Ascending aorta (tissue), 2 donors: ENCODE results near the gene CTSZ. TPM values are rescaled to one million over a fixed set of nuclear protein-coding genes. Genes with fewer than 3 reads are reported as not detected.

Experiments used
- DNase-seq, 2 donors: peaks; one replicate each; pipeline ENCODE4 v3.0.0-alpha.2; 2019; ENCODE audit warnings: low spot score in 2 of 2
- H3K27ac ChIP-seq, 2 donors: fragments of 200-600 bp; sonication (generic); one replicate each; pipeline ENCODE4 v1.5.1; 2016 to 2017; ENCODE audit warnings: mild to moderate bottlenecking in 1 of 2
- H3K27me3 ChIP-seq: fragments of 200-600 bp; sonication (generic); one replicate; pipeline ENCODE4 v1.5.1; 2017
- H3K36me3 ChIP-seq, 2 donors: fragments of 200-600 bp; sonication (generic); one replicate each; pipeline ENCODE4 v1.5.1; 2016
- H3K4me1 ChIP-seq, 2 donors: fragments of 200-600 bp; sonication (generic); one replicate each; pipeline ENCODE4 v1.5.1; 2016 to 2017; ENCODE audit warnings: mild to moderate bottlenecking in 1 of 2
- H3K4me3 ChIP-seq, 2 donors: fragments of 200-600 bp; sonication (generic); one replicate each; pipeline ENCODE4 v1.5.1; 2016 to 2017; ENCODE audit warnings: mild to moderate bottlenecking in 1 of 2
- H3K9me3 ChIP-seq, 2 donors: fragments of 200-600 bp; sonication (generic); one replicate each; pipeline ENCODE4 v1.5.1; 2016
- intact Hi-C: fragments of 100-400 bp; cut with DNase I; formaldehyde crosslinking; loops from one replicate; pipeline ENCODE4 v1.15.1; 2023
- total RNA-seq: library from RNA; depleted of rRNA; stranded (reverse); fragments of >200 nt; gene quantifications from one replicate; pipeline ENCODE4 v1.1.0, GENCODE V29; 2016
- TF ChIP-seq, protein P1 (sequence below), 3 experiments: fragments of 200-600 bp in 2 of 3; fragments of 450-650 bp in 1 of 3; sonication (generic) in 2 of 3; IDR thresholded peaks; one replicate each; pipeline ENCODE4 v1.5.1; 2016 to 2019; ENCODE audit warnings: antibody characterized with exemption in 3 of 3, mild to moderate bottlenecking in 1 of 3, moderate library complexity in 1 of 3

Gene CTSZ
- total RNA-seq, 1 donor from 2014 or later, result 342 TPM

DNA sequence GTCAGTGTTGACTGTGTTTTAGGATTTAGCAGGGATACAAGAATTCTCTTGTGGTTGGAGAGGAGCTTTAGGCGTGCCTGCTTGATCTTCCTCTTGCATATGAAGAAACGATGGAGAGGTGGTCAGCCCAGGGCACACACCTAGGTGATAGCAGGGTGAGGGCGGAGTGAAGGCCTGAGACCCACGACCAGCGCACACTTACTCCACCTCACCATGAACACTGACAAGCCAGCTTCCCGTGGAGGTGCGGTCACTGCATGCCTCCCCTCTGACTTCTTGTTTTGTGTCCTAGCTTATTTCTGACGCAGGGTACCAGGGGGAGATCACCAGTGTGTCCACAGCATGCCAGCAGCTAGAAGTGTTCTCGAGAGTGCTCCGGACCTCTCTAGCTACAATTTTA, 17.9 kb downstream of the CTSZ start:
- no peaks in the 10 kb centered on the region for H3K27me3 ChIP-seq
- H3K9me3 ChIP-seq, result no peaks in the 10 kb centered on the region
- TF ChIP-seq, protein P1, sequence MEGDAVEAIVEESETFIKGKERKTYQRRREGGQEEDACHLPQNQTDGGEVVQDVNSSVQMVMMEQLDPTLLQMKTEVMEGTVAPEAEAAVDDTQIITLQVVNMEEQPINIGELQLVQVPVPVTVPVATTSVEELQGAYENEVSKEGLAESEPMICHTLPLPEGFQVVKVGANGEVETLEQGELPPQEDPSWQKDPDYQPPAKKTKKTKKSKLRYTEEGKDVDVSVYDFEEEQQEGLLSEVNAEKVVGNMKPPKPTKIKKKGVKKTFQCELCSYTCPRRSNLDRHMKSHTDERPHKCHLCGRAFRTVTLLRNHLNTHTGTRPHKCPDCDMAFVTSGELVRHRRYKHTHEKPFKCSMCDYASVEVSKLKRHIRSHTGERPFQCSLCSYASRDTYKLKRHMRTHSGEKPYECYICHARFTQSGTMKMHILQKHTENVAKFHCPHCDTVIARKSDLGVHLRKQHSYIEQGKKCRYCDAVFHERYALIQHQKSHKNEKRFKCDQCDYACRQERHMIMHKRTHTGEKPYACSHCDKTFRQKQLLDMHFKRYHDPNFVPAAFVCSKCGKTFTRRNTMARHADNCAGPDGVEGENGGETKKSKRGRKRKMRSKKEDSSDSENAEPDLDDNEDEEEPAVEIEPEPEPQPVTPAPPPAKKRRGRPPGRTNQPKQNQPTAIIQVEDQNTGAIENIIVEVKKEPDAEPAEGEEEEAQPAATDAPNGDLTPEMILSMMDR (IDR thresholded peaks at IDR 0.05), result no peak
- peak in 1 of 2 donors; percentile 34 for DNase-seq
- intact Hi-C loops, result no loop called here
- no peaks in the 10 kb centered on the region for H3K4me1 ChIP-seq
- no peak overlapping the region for H3K4me3 ChIP-seq
- no peak overlapping the region for H3K27ac ChIP-seq
- H3K36me3 ChIP-seq, result peaks cover 60 to 79% of the 10 kb centered on the region in 2 donors

DNA sequence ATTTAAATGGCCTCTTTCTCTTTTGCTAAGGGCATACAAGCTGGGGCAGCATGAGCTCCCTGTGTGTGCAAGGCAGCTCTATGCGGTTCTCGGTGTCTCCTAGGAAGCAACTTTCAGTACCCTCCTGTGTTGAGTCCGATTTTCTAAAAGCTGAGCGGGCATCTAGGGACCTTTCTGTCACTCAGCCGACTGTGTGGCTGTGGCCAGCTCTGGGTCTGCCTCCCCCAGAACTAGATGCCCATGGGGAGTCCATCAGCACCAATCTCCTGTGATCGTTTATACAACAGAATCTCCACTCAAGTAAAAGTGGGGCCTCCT, 18.5 kb downstream of the CTSZ start:
- Histone ChIP-seq H3K9me3 (no peaks in the 10 kb centered on the region), H3K4me3 (no peak overlapping the region), H3K27me3 (no peaks in the 10 kb centered on the region), H3K4me1 (peaks cover 0 to 4% of the 10 kb centered on the region in 2 donors), H3K36me3 (peaks cover 54 to 72% of the 10 kb centered on the region in 2 donors), H3K27ac (no peak overlapping the region)
- intact Hi-C loops, result no loop called here
- DNase-seq, result no peak
- TF ChIP-seq, protein P1 (IDR thresholded peaks at IDR 0.05), result no peak

DNA sequence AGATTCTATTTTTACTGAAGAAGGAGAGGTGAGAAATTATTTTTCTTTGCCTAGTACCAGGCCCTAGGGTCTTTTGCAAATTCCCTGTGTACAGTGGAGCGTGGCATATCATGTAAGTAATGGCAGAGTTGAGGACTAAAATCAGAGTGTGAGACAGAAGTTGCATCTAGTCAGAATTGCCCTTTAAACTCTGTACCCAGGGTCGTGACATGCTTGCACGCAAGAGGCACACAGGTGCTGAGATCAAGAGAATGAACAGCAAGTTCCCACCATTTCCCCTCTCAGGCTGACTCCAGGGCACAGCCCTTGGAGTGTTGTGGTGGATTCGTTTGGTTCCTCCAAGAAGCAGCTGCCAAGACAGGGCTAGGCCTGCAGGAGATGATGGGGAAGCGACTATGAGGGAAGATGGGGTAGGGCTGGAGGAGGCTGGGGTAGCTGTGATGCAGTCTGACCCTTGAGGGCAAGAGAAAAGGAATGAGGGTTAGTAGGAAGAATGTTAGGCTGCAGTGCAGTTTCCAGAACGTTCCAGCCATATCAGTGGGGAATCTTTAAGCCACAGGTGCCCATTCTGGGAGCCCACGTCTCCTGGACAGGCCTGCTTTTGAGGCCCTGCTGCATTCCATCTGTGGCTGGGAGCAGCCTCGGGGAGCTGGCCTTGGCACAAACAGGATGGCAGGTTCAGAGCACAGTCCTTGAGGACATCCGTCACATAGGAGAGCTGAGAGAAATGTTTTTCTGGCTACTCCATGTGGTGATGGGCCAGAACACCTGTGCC, 19.1 kb downstream of the CTSZ start:
- intact Hi-C loops, result no loop called here
- DNase-seq, result peak in 1 of 2 donors; percentile 37
- Histone ChIP-seq H3K9me3 (no peaks in the 10 kb centered on the region), H3K27me3 (no peaks in the 10 kb centered on the region), H3K4me3 (no peak overlapping the region), H3K36me3 (peaks cover 48 to 67% of the 10 kb centered on the region in 2 donors), H3K27ac (no peak overlapping the region), H3K4me1 (peaks cover 0 to 4% of the 10 kb centered on the region in 2 donors)
- TF ChIP-seq, protein P1 (IDR thresholded peaks at IDR 0.05), result no peak

DNA sequence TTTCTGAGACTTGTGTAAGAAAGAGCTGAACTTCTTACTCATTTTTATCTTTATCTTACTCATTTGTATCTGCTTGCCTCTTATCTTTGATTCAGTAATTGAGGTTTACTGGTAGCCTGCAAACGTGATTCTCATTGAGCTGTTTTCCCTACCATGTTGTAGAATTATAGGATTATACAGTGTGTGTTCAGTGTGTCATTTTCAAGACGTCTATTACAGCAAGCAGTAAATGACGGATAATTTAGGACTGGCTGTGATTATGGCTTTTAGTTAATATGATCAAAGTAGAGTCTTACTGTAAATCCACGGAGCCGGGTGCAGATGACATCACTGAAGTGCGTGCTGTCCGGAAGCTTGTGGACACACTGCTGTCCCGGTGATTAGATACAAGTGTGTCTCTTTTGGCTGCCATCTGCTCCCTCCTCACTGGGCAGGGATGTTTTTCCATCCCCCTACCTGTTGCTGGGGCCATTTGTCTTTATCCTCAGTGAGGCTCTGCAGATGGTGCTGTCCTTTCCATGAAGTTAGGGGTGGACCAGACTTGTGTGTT, 20.0 kb downstream of the CTSZ start:
- H3K27ac ChIP-seq, result no peak overlapping the region
- peak in 1 of 2 donors; percentile 35 for DNase-seq
- TF ChIP-seq, protein P1 (IDR thresholded peaks at IDR 0.05), result no peak
- H3K36me3 ChIP-seq, result peaks cover 42 to 60% of the 10 kb centered on the region in 2 donors
- H3K27me3 ChIP-seq, result no peaks in the 10 kb centered on the region
- H3K4me1 ChIP-seq, result peaks cover 3 to 12% of the 10 kb centered on the region in 2 donors
- H3K4me3 ChIP-seq, result no peak overlapping the region
- intact Hi-C loops, result no loop called here
- H3K9me3 ChIP-seq, result no peaks in the 10 kb centered on the region

DNA sequence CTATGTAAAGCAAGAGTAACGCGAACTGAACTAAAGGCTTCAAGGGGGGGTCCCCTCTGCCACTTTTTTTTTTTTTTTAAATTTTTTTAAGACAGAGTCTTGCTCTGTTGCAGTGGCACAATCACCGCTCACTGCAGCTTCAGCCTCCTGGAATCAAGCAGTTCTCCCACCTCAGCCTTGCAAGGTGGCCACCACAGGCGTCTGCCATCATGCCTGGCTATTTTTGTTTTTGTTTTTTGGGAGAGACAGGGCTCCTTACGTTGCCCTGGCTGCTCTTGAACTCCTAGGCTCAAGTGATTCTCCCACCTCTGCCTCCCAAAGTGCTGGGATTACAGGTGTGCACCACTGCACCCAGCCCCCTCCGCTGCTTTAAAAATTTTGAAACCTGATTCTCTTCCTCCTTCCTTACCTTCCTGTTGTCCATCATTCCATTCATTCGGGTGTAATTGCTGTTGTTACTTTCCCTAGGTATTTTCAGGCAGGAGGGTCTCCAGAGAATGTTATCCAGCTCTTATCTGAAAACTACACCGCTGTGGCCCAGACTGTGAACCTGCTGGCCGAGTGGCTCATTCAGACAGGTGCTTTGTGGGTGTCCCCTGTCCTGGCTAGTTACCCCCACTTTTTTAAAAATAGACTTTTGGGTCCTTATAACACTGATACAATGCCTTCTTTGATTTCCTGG, 20.6 kb downstream of the CTSZ start:
- no peak overlapping the region for H3K27ac ChIP-seq
- H3K4me3 ChIP-seq, result no peak overlapping the region
- no peaks in the 10 kb centered on the region for H3K27me3 ChIP-seq
- intact Hi-C loops, result no loop called here
- TF ChIP-seq, protein P1 (IDR thresholded peaks at IDR 0.05), result no peak
- DNase-seq, result peak in 1 of 2 donors; percentile 19
- peaks cover 37 to 54% of the 10 kb centered on the region in 2 donors for H3K36me3 ChIP-seq
- peaks cover 3 to 12% of the 10 kb centered on the region in 2 donors for H3K4me1 ChIP-seq
- H3K9me3 ChIP-seq, result no peaks in the 10 kb centered on the region
